Neural progenitor cell (in vitro differentiated cells): ENCODE data around the gene PAX1.

Source experiments
- EZH2 ChIP-seq: fragments of 200-600 bp; sonication (generic); IDR thresholded peaks from 2 replicates; pipeline ENCODE4 v1.6.1; 2017; ENCODE audit warnings: antibody characterized with exemption, mild to moderate bottlenecking, moderate library complexity
- EZH2phosphoT487 ChIP-seq: fragments of 200-600 bp; sonication (generic); IDR thresholded peaks from 2 replicates; pipeline ENCODE4 v1.6.1; 2017; ENCODE audit warnings: antibody characterized with exemption
- TF ChIP-seq, protein P1 (sequence below): fragments of 200-600 bp; sonication (generic); IDR thresholded peaks from 2 replicates; pipeline ENCODE4 v1.5.1; 2017; ENCODE audit warnings: antibody characterized with exemption, mild to moderate bottlenecking

GRCh38 chr20:21677781-21678180 is 27.7 kb upstream of the PAX1 start:
- TF ChIP-seq, protein P1, sequence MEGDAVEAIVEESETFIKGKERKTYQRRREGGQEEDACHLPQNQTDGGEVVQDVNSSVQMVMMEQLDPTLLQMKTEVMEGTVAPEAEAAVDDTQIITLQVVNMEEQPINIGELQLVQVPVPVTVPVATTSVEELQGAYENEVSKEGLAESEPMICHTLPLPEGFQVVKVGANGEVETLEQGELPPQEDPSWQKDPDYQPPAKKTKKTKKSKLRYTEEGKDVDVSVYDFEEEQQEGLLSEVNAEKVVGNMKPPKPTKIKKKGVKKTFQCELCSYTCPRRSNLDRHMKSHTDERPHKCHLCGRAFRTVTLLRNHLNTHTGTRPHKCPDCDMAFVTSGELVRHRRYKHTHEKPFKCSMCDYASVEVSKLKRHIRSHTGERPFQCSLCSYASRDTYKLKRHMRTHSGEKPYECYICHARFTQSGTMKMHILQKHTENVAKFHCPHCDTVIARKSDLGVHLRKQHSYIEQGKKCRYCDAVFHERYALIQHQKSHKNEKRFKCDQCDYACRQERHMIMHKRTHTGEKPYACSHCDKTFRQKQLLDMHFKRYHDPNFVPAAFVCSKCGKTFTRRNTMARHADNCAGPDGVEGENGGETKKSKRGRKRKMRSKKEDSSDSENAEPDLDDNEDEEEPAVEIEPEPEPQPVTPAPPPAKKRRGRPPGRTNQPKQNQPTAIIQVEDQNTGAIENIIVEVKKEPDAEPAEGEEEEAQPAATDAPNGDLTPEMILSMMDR: no peak
- TF ChIP-seq EZH2phosphoT487: no peak
- no peak for TF ChIP-seq EZH2
